BJ (cell line): ENCODE measurements around the gene ZNF217. TPM values are rescaled to one million over a fixed set of nuclear protein-coding genes. Genes with fewer than 3 reads are reported as not detected.
"Not testable (repeated sequence)": the region's sequence is repeated elsewhere in the genome, so short reads cannot be mapped to it uniquely, and the experiment has no call there.

ENCODE experiments used
- CTCF ChIA-PET: fragments of 350-600 bp; formaldehyde crosslinking; extraction: SDS; loops from one replicate; lab custom pipeline; 2021; ENCODE audit warnings: antibody characterized with exemption, inconsistent platforms; lab: Yijun Ruan, JAX
- POLR2A ChIA-PET: fragments of 300-600 bp; sonication (Branson Sonifier 250); formaldehyde crosslinking; extraction: SDS; loops from one replicate; lab custom pipeline; 2021; ENCODE audit warnings: antibody characterized with exemption; lab: Charles Lee
- DNase-seq: peaks from one replicate; pipeline ENCODE4 v3.0.0-alpha.2; 2011; ENCODE audit warnings: low read depth
- H3K27me3 ChIP-seq: 2 replicates; pipeline ENCODE4 v1.6.0; 2011; ENCODE audit warnings: low read length; ENCODE audit not compliant: control insufficient read depth, insufficient read depth
- H3K36me3 ChIP-seq: 2 replicates; pipeline ENCODE4 v1.5.1; 2011; ENCODE audit warnings: low read length; ENCODE audit not compliant: control insufficient read depth, insufficient read depth
- H3K4me3 ChIP-seq: 2 replicates; pipeline ENCODE4 v1.5.1; 2011; ENCODE audit warnings: low read depth, mild to moderate bottlenecking, control low read depth, low read length
- polyA plus RNA-seq: library from polyadenylated mRNA; depleted of rRNA; stranded (reverse); fragments of >200 nt; gene quantifications from 2 replicates; pipeline ENCODE4 v1.2.3, GENCODE V29; 2011
- TF ChIP-seq, protein P1 (sequence below): IDR thresholded peaks from 2 replicates; pipeline ENCODE4 v1.5.1; 2011; ENCODE audit warnings: low read depth, mild to moderate bottlenecking, control low read depth, inconsistent platforms, low read length, moderate library complexity; ENCODE audit not compliant: insufficient read depth

Gene ZNF217
- polyA plus RNA-seq, 1 experiment = 9.4 TPM

DNA sequence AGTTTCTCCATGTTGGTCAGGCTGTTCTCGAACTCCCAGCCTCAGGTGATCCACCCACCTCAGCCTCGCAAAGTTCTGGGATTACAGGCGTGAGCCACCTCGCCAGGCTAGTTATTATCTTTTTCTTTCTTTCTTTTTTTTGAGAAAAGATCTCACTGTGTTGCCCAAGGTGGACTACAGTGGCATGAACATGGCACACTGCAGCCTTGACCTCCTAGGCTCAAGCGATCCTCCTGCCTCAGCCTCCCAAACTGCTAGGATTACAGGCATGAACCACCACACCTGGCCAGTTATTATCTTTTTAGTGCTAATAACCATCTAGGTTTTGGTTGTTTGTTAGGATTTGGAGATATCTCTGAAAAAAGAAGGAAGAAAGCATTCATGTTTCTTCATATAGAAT, 35.8 kb upstream of the ZNF217 start:
- Histone ChIP-seq H3K4me3 (no peak overlapping the region), H3K36me3 (no peaks in the 10 kb centered on the region), H3K27me3 (no peaks in the 10 kb centered on the region)
- CTCF ChIA-PET = interaction anchor here (1.0 kb wide), 1 partner anchor 32 kb away, joined by 3 read pairs; no protein-coding TSS in a partner anchor
- POLR2A ChIA-PET = no interaction called here
- TF ChIP-seq, protein P1, sequence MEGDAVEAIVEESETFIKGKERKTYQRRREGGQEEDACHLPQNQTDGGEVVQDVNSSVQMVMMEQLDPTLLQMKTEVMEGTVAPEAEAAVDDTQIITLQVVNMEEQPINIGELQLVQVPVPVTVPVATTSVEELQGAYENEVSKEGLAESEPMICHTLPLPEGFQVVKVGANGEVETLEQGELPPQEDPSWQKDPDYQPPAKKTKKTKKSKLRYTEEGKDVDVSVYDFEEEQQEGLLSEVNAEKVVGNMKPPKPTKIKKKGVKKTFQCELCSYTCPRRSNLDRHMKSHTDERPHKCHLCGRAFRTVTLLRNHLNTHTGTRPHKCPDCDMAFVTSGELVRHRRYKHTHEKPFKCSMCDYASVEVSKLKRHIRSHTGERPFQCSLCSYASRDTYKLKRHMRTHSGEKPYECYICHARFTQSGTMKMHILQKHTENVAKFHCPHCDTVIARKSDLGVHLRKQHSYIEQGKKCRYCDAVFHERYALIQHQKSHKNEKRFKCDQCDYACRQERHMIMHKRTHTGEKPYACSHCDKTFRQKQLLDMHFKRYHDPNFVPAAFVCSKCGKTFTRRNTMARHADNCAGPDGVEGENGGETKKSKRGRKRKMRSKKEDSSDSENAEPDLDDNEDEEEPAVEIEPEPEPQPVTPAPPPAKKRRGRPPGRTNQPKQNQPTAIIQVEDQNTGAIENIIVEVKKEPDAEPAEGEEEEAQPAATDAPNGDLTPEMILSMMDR = no peak
- DNase-seq = no peak

DNA sequence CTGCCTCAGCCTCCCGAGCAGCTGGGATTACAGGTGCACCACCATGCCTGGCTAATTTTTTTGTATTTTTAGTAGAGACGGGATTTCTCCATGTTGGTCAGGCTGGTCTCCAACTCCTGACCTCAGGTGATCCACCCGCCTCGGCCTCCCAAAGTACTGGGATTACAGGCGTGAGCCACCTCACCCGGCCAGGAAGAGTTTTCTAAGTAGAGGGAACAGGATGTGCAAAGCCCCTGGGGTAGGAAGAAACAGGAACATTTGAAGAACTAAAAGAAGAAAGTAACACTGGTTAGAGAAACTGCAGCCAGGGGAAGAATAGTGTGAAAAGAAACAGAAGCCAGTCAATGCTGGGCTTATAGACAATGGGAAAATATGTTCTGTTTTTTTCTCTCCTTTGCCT, 35.1 kb upstream of the ZNF217 start:
- CTCF ChIA-PET, H3K4me3 ChIP-seq, H3K27me3 ChIP-seq, H3K36me3 ChIP-seq, DNase-seq, POLR2A ChIA-PET: not testable (repeated sequence)

DNA sequence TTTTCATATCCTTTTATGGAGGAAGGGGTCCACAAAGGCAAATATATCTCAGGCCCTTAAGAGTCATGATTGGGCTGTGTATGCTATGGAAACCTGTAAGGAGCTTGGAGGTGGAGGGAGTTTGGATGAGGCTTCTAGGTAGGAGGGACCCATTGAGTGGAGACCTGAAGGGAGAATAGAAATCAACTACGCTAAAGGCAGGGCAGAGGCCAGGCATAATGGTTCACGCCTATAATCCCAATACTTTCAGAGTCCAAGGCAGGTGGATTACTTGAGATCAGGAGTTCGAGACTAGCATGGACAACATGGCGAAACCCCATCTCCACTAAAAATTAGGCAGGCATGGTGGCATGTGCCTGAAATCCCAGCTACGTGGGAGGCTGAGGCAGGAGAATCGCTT, 34.4 kb upstream of the ZNF217 start:
- TF ChIP-seq, protein P1 = no peak
- Histone ChIP-seq H3K4me3 (no peak overlapping the region), H3K36me3 (no peaks in the 10 kb centered on the region), H3K27me3 (no peaks in the 10 kb centered on the region)
- ChIA-PET CTCF (no interaction called here), POLR2A (no interaction called here)
- no peak for DNase-seq

DNA sequence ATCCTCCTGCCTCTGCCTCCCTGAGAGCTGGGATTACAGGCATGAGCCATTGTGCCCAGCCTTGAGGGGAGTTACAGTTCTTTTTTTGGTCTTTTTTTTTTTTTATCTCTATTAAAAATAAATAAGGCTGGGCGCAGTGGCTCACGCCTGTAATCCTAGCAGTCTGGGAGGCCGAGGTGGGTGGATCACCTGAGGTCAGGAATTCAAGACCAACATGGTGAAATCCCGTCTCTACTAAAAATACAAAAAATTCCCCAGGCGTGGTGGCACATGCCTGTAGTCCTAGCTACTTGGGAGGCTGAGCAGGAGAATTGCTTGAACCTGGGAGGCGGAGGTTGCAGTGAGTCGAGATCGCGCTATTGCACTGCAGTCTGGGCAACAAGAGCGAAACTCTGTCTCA, 33.4 kb upstream of the ZNF217 start:
- POLR2A ChIA-PET, H3K4me3 ChIP-seq, H3K36me3 ChIP-seq, H3K27me3 ChIP-seq, DNase-seq, CTCF ChIA-PET: not testable (repeated sequence)

DNA sequence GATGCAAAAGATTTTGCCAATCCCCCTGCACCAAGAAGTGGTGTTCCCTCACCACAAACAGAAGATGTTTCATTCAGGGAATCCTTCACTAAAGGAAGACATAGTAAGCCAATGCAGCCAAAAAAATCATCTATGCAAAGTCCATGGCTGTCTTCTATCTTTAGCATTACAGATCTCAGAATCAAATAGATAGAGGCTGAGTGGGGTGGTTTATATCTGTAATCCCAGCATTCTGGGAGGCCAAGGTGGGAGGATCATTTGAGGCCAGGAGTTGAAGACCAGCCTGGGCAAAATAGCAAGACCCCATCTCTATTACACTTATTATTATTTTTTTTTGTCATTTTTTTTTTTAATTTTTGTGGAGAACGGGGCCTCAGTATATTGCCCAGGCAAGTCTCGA, 32.9 kb upstream of the ZNF217 start:
- DNase-seq = no peak
- H3K27me3 ChIP-seq = no peaks in the 10 kb centered on the region
- CTCF ChIA-PET = no interaction called here
- H3K4me3 ChIP-seq = no peak overlapping the region
- TF ChIP-seq, protein P1 = no peak
- POLR2A ChIA-PET = no interaction called here
- H3K36me3 ChIP-seq = no peaks in the 10 kb centered on the region

DNA sequence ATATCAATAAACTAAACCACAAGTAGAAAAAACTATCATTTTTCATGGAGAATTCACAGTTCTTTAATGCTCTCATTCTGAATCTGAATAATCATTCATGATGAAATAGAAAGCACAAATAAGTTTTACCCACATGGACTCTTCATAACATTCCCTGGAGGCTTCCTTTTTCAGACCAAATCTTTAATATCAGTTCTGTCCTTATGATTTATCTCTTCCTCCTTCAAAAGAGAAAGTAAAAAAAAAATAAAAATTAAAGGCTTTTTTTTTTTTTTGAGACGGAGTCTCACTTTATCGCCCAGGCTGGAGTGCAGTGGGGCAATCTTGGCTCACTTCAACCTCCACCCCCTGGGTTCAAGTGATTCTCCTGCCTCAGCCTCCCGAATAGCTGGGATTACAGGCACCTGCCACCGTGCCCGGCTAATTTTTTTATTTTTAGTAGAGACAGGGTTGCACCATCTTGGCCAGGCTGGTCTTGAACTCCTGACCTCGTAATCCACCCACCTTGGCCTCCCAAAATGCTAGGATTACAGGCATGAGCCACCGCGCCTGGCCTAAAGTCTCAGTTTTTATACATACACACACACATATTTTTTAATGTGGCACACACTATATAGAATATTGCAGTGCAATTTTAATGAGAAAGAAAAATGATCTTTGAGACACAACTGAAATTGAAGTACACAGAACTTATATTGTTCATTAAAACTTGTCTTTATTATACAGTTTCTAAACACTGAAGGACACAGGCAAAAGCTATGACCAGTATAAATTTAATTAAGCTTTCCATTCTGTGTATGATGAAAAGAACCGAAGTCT, 31.9 kb upstream of the ZNF217 start:
- ChIA-PET POLR2A (no interaction called here), CTCF (interaction anchor here (0.7 kb wide), 1 partner anchor 574 kb away, joined by 3 read pairs; no protein-coding TSS in a partner anchor)

DNA sequence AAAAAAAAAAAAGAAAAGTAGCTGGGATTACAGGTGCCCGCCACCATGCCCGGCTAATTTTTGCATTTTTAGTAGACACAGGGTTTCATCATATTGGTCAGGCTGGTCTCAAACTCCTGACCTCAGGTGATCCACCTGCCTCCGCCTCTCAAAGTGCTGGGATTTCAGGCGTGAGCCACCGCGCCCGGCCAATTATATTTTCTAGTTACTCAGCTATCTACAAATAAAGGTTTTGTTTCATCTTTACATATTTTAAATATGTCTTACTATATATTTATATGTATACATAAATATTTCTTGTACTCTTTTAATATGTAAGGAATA, 31.2 kb upstream of the ZNF217 start:
- CTCF ChIA-PET, DNase-seq, H3K27me3 ChIP-seq, POLR2A ChIA-PET, H3K36me3 ChIP-seq, H3K4me3 ChIP-seq: not testable (repeated sequence)

More for the DNA sequence above, 31.9 kb upstream of the ZNF217 start:
- no peak overlapping the region for H3K4me3 ChIP-seq
- TF ChIP-seq, protein P1 = no peak
- H3K27me3 ChIP-seq = no peaks in the 10 kb centered on the region
- no peak for DNase-seq
- no peaks in the 10 kb centered on the region for H3K36me3 ChIP-seq
